Endothelial cell of umbilical vein (primary cell): ENCODE measurements around the gene A1BG.

Experiments used
- GATA2 ChIP-seq: IDR thresholded peaks from 2 replicates; pipeline ENCODE4 v1.7.0; 2011; ENCODE audit warnings: low read depth, mild to moderate bottlenecking, moderate library complexity, mixed read lengths, low read length; ENCODE audit not compliant: insufficient read length, insufficient read depth
- POLR2A ChIP-seq: IDR thresholded peaks from 2 replicates; pipeline ENCODE4 v1.6.1; 2012; ENCODE audit warnings: low read depth, mild to moderate bottlenecking, control low read depth, low read length

DNA sequence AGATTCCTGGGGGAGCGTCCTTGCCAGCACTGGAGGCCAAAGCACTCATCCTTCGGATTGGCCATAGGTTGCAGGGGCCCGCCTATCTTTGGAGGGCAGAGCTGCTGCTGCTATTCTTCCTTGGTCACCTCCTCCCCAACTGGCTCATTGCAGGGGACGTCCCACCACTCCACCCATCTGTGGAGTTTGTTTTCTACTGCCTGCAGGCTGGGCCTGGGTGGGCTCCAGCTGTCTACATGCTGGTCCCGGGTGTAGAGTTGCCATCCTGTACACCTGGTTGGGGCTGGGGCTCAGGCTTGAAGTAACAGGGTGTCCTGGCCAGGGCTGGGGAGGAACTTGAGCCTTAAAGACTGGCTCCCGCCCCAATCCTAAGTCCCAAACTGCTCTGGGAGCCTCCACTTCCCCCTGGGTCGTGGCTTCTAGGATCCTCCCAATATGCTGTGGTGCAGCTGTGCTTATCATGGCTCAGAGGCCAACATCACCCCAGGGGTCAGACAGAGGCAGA is 44.3 kb upstream of the A1BG start:
- TF ChIP-seq GATA2 (no peak), POLR2A (no peak)
